AG04449 (cell line): Measurements from ENCODE around the gene CD53.

Experiments
- CTCF ChIA-PET: fragments of 350-600 bp; formaldehyde crosslinking; extraction: SDS; loops from one replicate; lab custom pipeline; 2021; ENCODE audit warnings: antibody characterized with exemption; lab: Yijun Ruan, JAX
- POLR2A ChIA-PET: fragments of 400-600, 350-600 bp; formaldehyde crosslinking; extraction: SDS; loops from one replicate; lab custom pipeline; 2020; ENCODE audit warnings: antibody characterized with exemption, inconsistent platforms; lab: Yijun Ruan, JAX
- DNase-seq: peaks from one replicate; pipeline ENCODE4 v3.0.0-alpha.2; 2010; ENCODE audit warnings: low read depth, low spot score
- H3K4me3 ChIP-seq: 2 replicates; pipeline ENCODE4 v1.5.1; 2011; ENCODE audit warnings: low read depth, mild to moderate bottlenecking, control low read depth, low read length
- CTCF ChIP-seq: IDR thresholded peaks from one replicate; pipeline ENCODE4 v1.5.1; 2011; ENCODE audit warnings: mild to moderate bottlenecking, moderate library complexity, low read length, control low read depth, inconsistent platforms; ENCODE audit not compliant: insufficient read depth; ENCODE audit errors: missing control alignments

The CD53 gene

GRCh38 chr1:110945626-110946025, 72.7 kb downstream of the CD53 start:
- POLR2A ChIA-PET = no interaction called here
- H3K4me3 ChIP-seq = no peak overlapping the region
- TF ChIP-seq CTCF = no peak
- DNase-seq = no peak
- CTCF ChIA-PET = no interaction called here

GRCh38 chr1:110948038-110948810, 75.3 kb downstream of the CD53 start:
- POLR2A ChIA-PET = no interaction called here
- no peak for TF ChIP-seq CTCF
- CTCF ChIA-PET = interaction anchor here (0.6 to 2.1 kb wide), 2 partner anchors 11 to 14 kb away, joined by 3 to 6 read pairs; no protein-coding TSS in a partner anchor
- no peak for DNase-seq
- no peak overlapping the region for H3K4me3 ChIP-seq
